Neuronal stem cell (in vitro differentiated cells): ENCODE data around the gene SCFD2.

Experiments
- DNase-seq: peaks from one replicate; pipeline ENCODE4 v3.0.0-alpha.2; 2013; ENCODE audit warnings: low spot score
- H2AFZ ChIP-seq: one replicate; pipeline ENCODE4 v1.6.1; 2013; ENCODE audit warnings: mild to moderate bottlenecking, low read length, inconsistent platforms
- H2AK5ac ChIP-seq: 2 replicates; pipeline ENCODE4 v1.6.1; 2013; ENCODE audit warnings: low read depth, mild to moderate bottlenecking, inconsistent platforms, low read length, moderate library complexity, mixed read lengths
- H2BK120ac ChIP-seq: 2 replicates; pipeline ENCODE4 v1.6.1; 2013; ENCODE audit warnings: low read depth, mild to moderate bottlenecking, inconsistent platforms, low read length, moderate library complexity, mixed read lengths
- H2BK12ac ChIP-seq: one replicate; pipeline ENCODE4 v1.6.1; 2013; ENCODE audit warnings: low read length, inconsistent platforms
- H2BK15ac ChIP-seq: 2 replicates; pipeline ENCODE4 v1.6.1; 2013; ENCODE audit warnings: mild to moderate bottlenecking, low read length, inconsistent platforms, mixed read lengths
- H2BK5ac ChIP-seq: one replicate; pipeline ENCODE4 v1.6.1; 2013; ENCODE audit warnings: inconsistent platforms, mild to moderate bottlenecking, low read length, moderate library complexity
- H3K14ac ChIP-seq: one replicate; pipeline ENCODE4 v1.6.1; 2013; ENCODE audit warnings: low read length, inconsistent platforms
- H3K18ac ChIP-seq: 2 replicates; pipeline ENCODE4 v1.6.1; 2013; ENCODE audit warnings: low read length, inconsistent platforms
- H3K23ac ChIP-seq: 2 replicates; pipeline ENCODE4 v1.6.1; 2013; ENCODE audit warnings: low read depth, mild to moderate bottlenecking, mixed read lengths, low read length, inconsistent platforms; ENCODE audit not compliant: poor library complexity
- H3K27ac ChIP-seq: replicated peaks from 3 replicates; pipeline ENCODE4 v1.5.1; 2013; ENCODE audit warnings: low read length, inconsistent platforms
- H3K27me3 ChIP-seq, 3 experiments: 2 replicates each; pipeline ENCODE4 v1.6.1; 2013; ENCODE audit warnings: low read length in 3 of 3, mild to moderate bottlenecking in 2 of 3, inconsistent platforms in 1 of 3, low read depth in 1 of 3, mixed read lengths in 1 of 3, moderate library complexity in 1 of 3; ENCODE audit not compliant: control insufficient read depth in 3 of 3, insufficient read depth in 3 of 3
- H3K36me3 ChIP-seq, 2 donors: replicated peaks in 1 of 2; 2 replicates each; pipeline ENCODE4 v1.6.1; 2013; ENCODE audit warnings: low read length in 2 of 2; ENCODE audit not compliant: control insufficient read depth in 2 of 2, insufficient read depth in 2 of 2
- H3K4ac ChIP-seq: 2 replicates; pipeline ENCODE4 v1.6.1; 2013; ENCODE audit warnings: inconsistent platforms, mild to moderate bottlenecking, low read length, moderate library complexity
- H3K4me1 ChIP-seq, 2 donors: 1 replicate in 1 of 2; 2 replicates in 1 of 2; pipeline ENCODE4 v1.6.1; 2013; ENCODE audit warnings: low read length in 2 of 2, low read depth in 1 of 2; ENCODE audit not compliant: control insufficient read depth in 2 of 2, insufficient read depth in 1 of 2
- H3K4me2 ChIP-seq: one replicate; pipeline ENCODE4 v1.6.1; 2013; ENCODE audit warnings: mild to moderate bottlenecking, low read length, inconsistent platforms; ENCODE audit not compliant: insufficient read depth, poor library complexity, severe bottlenecking
- H3K4me3 ChIP-seq, 2 donors: 2 replicates each; pipeline ENCODE4 v1.5.1; 2013; ENCODE audit warnings: low read length in 2 of 2, mild to moderate bottlenecking in 2 of 2, inconsistent platforms in 1 of 2, moderate library complexity in 1 of 2
- H3K79me1 ChIP-seq: one replicate; pipeline ENCODE4 v1.6.1; 2013; ENCODE audit warnings: low read depth, mild to moderate bottlenecking, inconsistent platforms, low read length, moderate library complexity
- H3K9ac ChIP-seq: one replicate; pipeline ENCODE4 v1.6.1; 2013; ENCODE audit warnings: mild to moderate bottlenecking, low read depth, low read length, inconsistent platforms; ENCODE audit not compliant: poor library complexity
- H3K9me3 ChIP-seq, 2 donors: replicated peaks in 1 of 2; 2 replicates each; pipeline versions ENCODE3 to v1.6.1; 2013; ENCODE audit warnings: low read length in 2 of 2, mild to moderate bottlenecking in 2 of 2, inconsistent platforms in 1 of 2, low read depth in 1 of 2, mixed read lengths in 1 of 2, moderate library complexity in 1 of 2; ENCODE audit not compliant: control insufficient read depth in 2 of 2, insufficient read depth in 1 of 2
- H4K8ac ChIP-seq: one replicate; pipeline ENCODE4 v1.6.1; 2013; ENCODE audit warnings: low read depth, mild to moderate bottlenecking, inconsistent platforms, low read length, moderate library complexity
- H4K91ac ChIP-seq: one replicate; pipeline ENCODE4 v1.6.1; 2013; ENCODE audit warnings: low read length, low read depth, mild to moderate bottlenecking, inconsistent platforms; ENCODE audit not compliant: poor library complexity
- WGBS, 2 donors: extraction: QIAGEN DNeasy Blood & Tissue Kit; methylation state at CpG; one replicate each; pipeline ENCODE4 v1.1.7; 2013; ENCODE audit warnings: missing lambda C conversion rate in 2 of 2, mixed read lengths in 1 of 2; ENCODE audit not compliant: insufficient read length in 2 of 2, insufficient replicate concordance in 1 of 2; ENCODE audit errors: extremely low coverage in 2 of 2; 5-methylcytosine and 5-hydroxymethylcytosine counted together

Gene SCFD2

GRCh38 chr4:53026233-53026632 lies 339.6 kb downstream of the SCFD2 start:
- Histone ChIP-seq H3K79me1 (no peaks in the 10 kb centered on the region), H3K4me1 (peaks cover 0 to 2% of the 10 kb centered on the region in 2 donors), H2BK12ac (no peak overlapping the region), H4K8ac (no peak overlapping the region), H3K27ac (no peak overlapping the region), H4K91ac (no peak overlapping the region), H3K4me3 (no peak overlapping the region), H3K18ac (no peak overlapping the region), H3K9me3 (no peaks in the 10 kb centered on the region), H3K36me3 (no peaks in the 10 kb centered on the region), H3K27me3 (no peaks in the 10 kb centered on the region), H2AFZ (no peak overlapping the region), H3K14ac (no peak overlapping the region), H2BK15ac (no peak overlapping the region), H3K4ac (no peak overlapping the region), H2AK5ac (no peak overlapping the region), H3K23ac (no peak overlapping the region), H3K4me2 (no peak overlapping the region), H3K9ac (no peak overlapping the region), H2BK5ac (no peak overlapping the region), H2BK120ac (no peak overlapping the region)
- no CpG with 5 or more reads among the region's 2 CpGs for WGBS, 2 donors
- no peak for DNase-seq

GRCh38 chr4:53023677-53024299 lies 342.1 kb downstream of the SCFD2 start:
- WGBS, 2 donors = no CpG with 5 or more reads among the region's 3 CpGs
- Histone ChIP-seq H2BK12ac (no peak overlapping the region), H2AFZ (no peak overlapping the region), H3K18ac (no peak overlapping the region), H4K91ac (no peak overlapping the region), H3K9ac (no peak overlapping the region), H3K9me3 (no peaks in the 10 kb centered on the region), H2BK5ac (no peak overlapping the region), H3K4me2 (no peak overlapping the region), H3K79me1 (no peaks in the 10 kb centered on the region), H3K27ac (no peak overlapping the region), H2AK5ac (no peak overlapping the region), H3K4me3 (no peak overlapping the region), H3K36me3 (no peaks in the 10 kb centered on the region), H3K4me1 (peaks cover 2 to 9% of the 10 kb centered on the region in 2 donors), H2BK120ac (no peak overlapping the region), H2BK15ac (no peak overlapping the region), H3K4ac (no peak overlapping the region), H4K8ac (no peak overlapping the region), H3K23ac (no peak overlapping the region), H3K14ac (no peak overlapping the region), H3K27me3 (no peaks in the 10 kb centered on the region)
- no peak for DNase-seq

GRCh38 chr4:53022513-53023100 lies 343.3 kb downstream of the SCFD2 start:
- Histone ChIP-seq H4K91ac (no peak overlapping the region), H3K79me1 (no peaks in the 10 kb centered on the region), H3K9me3 (no peaks in the 10 kb centered on the region), H3K23ac (no peak overlapping the region), H3K14ac (no peak overlapping the region), H3K27ac (no peak overlapping the region), H3K4me3 (no peak overlapping the region), H3K18ac (no peak overlapping the region), H3K4me2 (no peak overlapping the region), H3K27me3 (no peaks in the 10 kb centered on the region), H2BK5ac (no peak overlapping the region), H2BK15ac (no peak overlapping the region), H2BK120ac (no peak overlapping the region), H2BK12ac (no peak overlapping the region), H3K4ac (no peak overlapping the region), H2AFZ (no peak overlapping the region), H3K36me3 (no peaks in the 10 kb centered on the region), H3K9ac (no peak overlapping the region), H3K4me1 (peaks cover 2 to 9% of the 10 kb centered on the region in 2 donors), H4K8ac (no peak overlapping the region), H2AK5ac (no peak overlapping the region)
- no peak for DNase-seq
- WGBS, 2 donors = no CpG with 5 or more reads among the region's 2 CpGs

GRCh38 chr4:53021754-53022512 lies 343.9 kb downstream of the SCFD2 start:
- no peaks in the 10 kb centered on the region for H3K79me1 ChIP-seq
- H3K4ac ChIP-seq = no peak overlapping the region
- H2BK15ac ChIP-seq = no peak overlapping the region
- H2BK120ac ChIP-seq = no peak overlapping the region
- H3K9me3 ChIP-seq = no peaks in the 10 kb centered on the region
- no peak overlapping the region for H4K8ac ChIP-seq
- H3K4me2 ChIP-seq = no peak overlapping the region
- peak overlapping the region in 1 of 2 donors; percentile 22 for H3K4me3 ChIP-seq
- no peak for DNase-seq
- H4K91ac ChIP-seq = no peak overlapping the region
- H3K18ac ChIP-seq = no peak overlapping the region
- H3K27me3 ChIP-seq = no peaks in the 10 kb centered on the region
- H3K4me1 ChIP-seq = peaks cover 2 to 9% of the 10 kb centered on the region in 2 donors
- H3K36me3 ChIP-seq = no peaks in the 10 kb centered on the region
- no peak overlapping the region for H3K27ac ChIP-seq
- no peak overlapping the region for H3K9ac ChIP-seq
- H2BK12ac ChIP-seq = no peak overlapping the region
- H2AK5ac ChIP-seq = no peak overlapping the region
- no peak overlapping the region for H2AFZ ChIP-seq
- no peak overlapping the region for H3K14ac ChIP-seq
- WGBS, 2 donors = no CpG with 5 or more reads among the region's 2 CpGs
- H3K23ac ChIP-seq = no peak overlapping the region
- H2BK5ac ChIP-seq = no peak overlapping the region
